Measurements from ENCODE around the gene PCDHA13.
"Not testable (repeated sequence)": the region's sequence is repeated elsewhere in the genome, so short reads cannot be mapped to it uniquely, and the experiment has no call there.

The PCDHA13 gene

GRCh38 chr5:140881889-140882590 lies at the start of gene PCDHA13:
TSS of gene PCDHA13 (plus strand) at chr5:140882124. CDS start at chr5:140882269, 145 bp downstream.
- DNase-seq: no peak

- no peak for DNase-seq
These were observed 47.9 kb upstream of the PCDHA13 start, which contains the start of gene PCDHA7 for GRCh38 chr5:140833993-140834392. TSS of gene PCDHA7 (plus strand) at chr5:140834269. CDS start at chr5:140834384, 115 bp downstream.

GRCh38 chr5:140834439-140835008 lies 47.4 kb upstream of the PCDHA13 start:
- not testable (repeated sequence) for DNase-seq

- DNase-seq: no peak
These were observed 46.1 kb upstream of the PCDHA13 start for GRCh38 chr5:140835622-140836510.

GRCh38 chr5:140840978-140841962 lies 40.7 kb upstream of the PCDHA13 start, which contains the start of gene PCDHA8:
TSS of gene PCDHA8 (plus strand) at chr5:140841187. CDS start at chr5:140841322, 135 bp downstream.
- no peak for DNase-seq

- DNase-seq: no peak
These were observed 38.9 kb upstream of the PCDHA13 start for GRCh38 chr5:140842798-140843733.

- not testable (repeated sequence) for DNase-seq
These were observed 33.5 kb upstream of the PCDHA13 start, which contains the start of gene PCDHA9 for GRCh38 chr5:140848139-140849102. TSS of gene PCDHA9 (plus strand) at chr5:140848382. CDS start at chr5:140848496, 114 bp downstream.

- not testable (repeated sequence) for DNase-seq
These were observed 31.9 kb upstream of the PCDHA13 start for GRCh38 chr5:140849831-140850634.

- DNase-seq: no peak
These were observed 25.9 kb upstream of the PCDHA13 start, which contains the start of gene PCDHA10 for GRCh38 chr5:140855772-140856674. TSS of gene PCDHA10 (plus strand) at chr5:140855897. CDS start at chr5:140856049, 152 bp downstream.

- DNase-seq: no peak
These were observed 24.5 kb upstream of the PCDHA13 start for GRCh38 chr5:140857177-140857986.

- DNase-seq: no peak
These were observed 24.0 kb upstream of the PCDHA13 start for GRCh38 chr5:140857987-140858240.

GRCh38 chr5:140862441-140863295 lies 19.3 kb upstream of the PCDHA13 start:
- no peak for DNase-seq

- no peak for DNase-seq
These were observed 13.0 kb upstream of the PCDHA13 start, which contains the start of gene PCDHA11 for GRCh38 chr5:140868721-140869554. TSS of gene PCDHA11 (plus strand) at chr5:140868957. CDS start at chr5:140869104, 147 bp downstream.

GRCh38 chr5:140869555-140869886 lies 12.4 kb upstream of the PCDHA13 start:
- DNase-seq: no peak

All from CD4-positive, alpha-beta T cell treated with Interleukin-1 beta for 1 hour (primary cell).